ENCODE measurements around the gene PLEKHO1. TPM values are rescaled to one million over a fixed set of nuclear protein-coding genes. Genes with fewer than 3 reads are reported as not detected.

The PLEKHO1 gene
- polyA plus RNA-seq, 1 of the 3 experiments (the other 2 are of a cell fraction), result 33.5 TPM

DNA sequence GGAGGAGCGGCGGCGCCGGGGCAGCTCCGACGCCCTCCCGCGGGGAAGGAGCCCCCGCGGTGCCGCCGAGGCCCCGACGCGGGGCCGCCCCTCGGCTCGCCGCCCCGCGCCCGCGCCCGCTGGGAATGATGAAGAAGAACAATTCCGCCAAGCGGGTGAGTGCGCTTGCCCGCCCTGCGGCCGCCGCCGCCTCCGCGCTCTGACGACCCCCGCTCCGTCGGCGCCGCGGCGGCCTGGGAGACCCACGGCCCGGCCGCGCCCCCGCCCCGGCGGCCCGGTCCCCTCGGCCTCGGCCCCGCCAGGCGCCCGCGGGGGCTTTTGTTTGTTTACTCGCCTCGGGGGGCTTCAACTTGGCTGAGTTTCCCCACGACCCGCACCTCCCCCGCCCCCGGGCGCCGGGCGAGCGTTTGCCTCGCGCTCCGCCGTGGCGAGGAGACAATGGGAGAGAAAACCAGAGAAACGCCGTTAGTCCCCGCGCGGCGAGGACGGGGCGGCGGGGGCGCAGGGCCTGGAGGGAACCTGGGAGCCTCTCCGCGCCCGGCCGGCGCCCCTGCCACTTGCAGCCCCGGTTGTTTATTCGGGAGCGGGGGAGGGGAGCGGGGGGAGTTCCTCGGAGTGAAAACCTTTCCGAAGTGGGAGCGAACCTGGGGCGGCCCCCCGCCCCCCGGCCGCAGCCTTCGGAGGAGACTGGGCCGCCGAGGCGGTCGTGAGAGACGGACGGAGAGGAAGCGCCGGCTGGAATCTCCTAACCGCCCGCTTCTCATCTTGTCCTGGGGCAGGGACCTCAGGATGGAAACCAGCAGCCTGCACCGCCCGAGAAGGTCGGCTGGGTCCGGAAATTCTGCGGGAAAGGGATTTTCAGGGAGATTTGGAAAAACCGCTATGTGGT lies 661 bp downstream of the PLEKHO1 start:
- no peaks in the 10 kb centered on the region for H4K20me1 ChIP-seq (ENCODE audit: insufficient read depth)
- peak overlapping the region; percentile 50 to 87 for H3K27ac ChIP-seq (ENCODE audit: low read depth in 2 of 2, low read length in 1 of 2)
- H3K9ac ChIP-seq, result peak overlapping the region; percentile 91
- no peaks in the 10 kb centered on the region for H3K9me3 ChIP-seq
- H3K4me3 ChIP-seq (ENCODE audit: low read depth in 2 of 2, low read length in 1 of 2), result peak overlapping the region; percentile 86 to 89
- peaks cover 23% of the 10 kb centered on the region for H3F3A ChIP-seq (replicated peaks; ENCODE audit: insufficient read depth)
- peaks cover 62% of the 10 kb centered on the region for H3K79me2 ChIP-seq (ENCODE audit: insufficient read depth)
- DNase-seq, result peak; percentile 71
- POLR2A ChIA-PET, result interaction anchor here (1.0 to 1.2 kb wide), 3 partner anchors 10 to 264 kb away, joined by 3 to 4 read pairs (median 4); a partner anchor contains a TSS
- H3K36me3 ChIP-seq (replicated peaks in 1 of 2; ENCODE audit: control insufficient read depth in 1 of 2, insufficient read depth in 2 of 2, low read length in 1 of 2), result peaks cover 18 to 29% of the 10 kb centered on the region in 2 experiments
- TF ChIP-seq SIN3A (IDR thresholded peaks at IDR 0.05; ENCODE audit: borderline replicate concordance, low read depth, low read length) (peak; percentile 15; the same call in 1 of the 2 replicates), FOXM1 (IDR thresholded peaks at IDR 0.05; ENCODE audit: low read depth) (no peak), FOXJ3 (CRISPR knock-in tag; IDR thresholded peaks at IDR 0.05) (no peak), GABPA (IDR thresholded peaks at IDR 0.05; ENCODE audit: low read depth) (no peak), EP300 (IDR thresholded peaks at IDR 0.05; ENCODE audit: borderline replicate concordance in 1 of 2, low read depth in 1 of 2, low read length in 1 of 2) (no peak), MEF2A (IDR thresholded peaks at IDR 0.05; ENCODE audit: borderline replicate concordance, low read depth) (no peak), TAF1 (IDR thresholded peaks at IDR 0.05; ENCODE audit: borderline replicate concordance, low read depth, low read length) (no peak), NFIC (IDR thresholded peaks at IDR 0.05; ENCODE audit: borderline replicate concordance) (no peak), MXI1 (IDR thresholded peaks at IDR 0.05; ENCODE audit: low read depth, low read length) (no peak; the same call in none of the 2 replicates), ELF1 (IDR thresholded peaks at IDR 0.05) (no peak), TCF12 (IDR thresholded peaks at IDR 0.05) (no peak), CHD2 (IDR thresholded peaks at IDR 0.05; ENCODE audit: low read length, partially characterized antibody) (no peak)
- TF ChIP-seq, protein P1, sequence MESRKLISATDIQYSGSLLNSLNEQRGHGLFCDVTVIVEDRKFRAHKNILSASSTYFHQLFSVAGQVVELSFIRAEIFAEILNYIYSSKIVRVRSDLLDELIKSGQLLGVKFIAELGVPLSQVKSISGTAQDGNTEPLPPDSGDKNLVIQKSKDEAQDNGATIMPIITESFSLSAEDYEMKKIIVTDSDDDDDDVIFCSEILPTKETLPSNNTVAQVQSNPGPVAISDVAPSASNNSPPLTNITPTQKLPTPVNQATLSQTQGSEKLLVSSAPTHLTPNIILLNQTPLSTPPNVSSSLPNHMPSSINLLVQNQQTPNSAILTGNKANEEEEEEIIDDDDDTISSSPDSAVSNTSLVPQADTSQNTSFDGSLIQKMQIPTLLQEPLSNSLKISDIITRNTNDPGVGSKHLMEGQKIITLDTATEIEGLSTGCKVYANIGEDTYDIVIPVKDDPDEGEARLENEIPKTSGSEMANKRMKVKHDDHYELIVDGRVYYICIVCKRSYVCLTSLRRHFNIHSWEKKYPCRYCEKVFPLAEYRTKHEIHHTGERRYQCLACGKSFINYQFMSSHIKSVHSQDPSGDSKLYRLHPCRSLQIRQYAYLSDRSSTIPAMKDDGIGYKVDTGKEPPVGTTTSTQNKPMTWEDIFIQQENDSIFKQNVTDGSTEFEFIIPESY (IDR thresholded peaks at IDR 0.05; ENCODE audit: borderline replicate concordance, low read depth), result no peak
- TF ChIP-seq, protein P2, sequence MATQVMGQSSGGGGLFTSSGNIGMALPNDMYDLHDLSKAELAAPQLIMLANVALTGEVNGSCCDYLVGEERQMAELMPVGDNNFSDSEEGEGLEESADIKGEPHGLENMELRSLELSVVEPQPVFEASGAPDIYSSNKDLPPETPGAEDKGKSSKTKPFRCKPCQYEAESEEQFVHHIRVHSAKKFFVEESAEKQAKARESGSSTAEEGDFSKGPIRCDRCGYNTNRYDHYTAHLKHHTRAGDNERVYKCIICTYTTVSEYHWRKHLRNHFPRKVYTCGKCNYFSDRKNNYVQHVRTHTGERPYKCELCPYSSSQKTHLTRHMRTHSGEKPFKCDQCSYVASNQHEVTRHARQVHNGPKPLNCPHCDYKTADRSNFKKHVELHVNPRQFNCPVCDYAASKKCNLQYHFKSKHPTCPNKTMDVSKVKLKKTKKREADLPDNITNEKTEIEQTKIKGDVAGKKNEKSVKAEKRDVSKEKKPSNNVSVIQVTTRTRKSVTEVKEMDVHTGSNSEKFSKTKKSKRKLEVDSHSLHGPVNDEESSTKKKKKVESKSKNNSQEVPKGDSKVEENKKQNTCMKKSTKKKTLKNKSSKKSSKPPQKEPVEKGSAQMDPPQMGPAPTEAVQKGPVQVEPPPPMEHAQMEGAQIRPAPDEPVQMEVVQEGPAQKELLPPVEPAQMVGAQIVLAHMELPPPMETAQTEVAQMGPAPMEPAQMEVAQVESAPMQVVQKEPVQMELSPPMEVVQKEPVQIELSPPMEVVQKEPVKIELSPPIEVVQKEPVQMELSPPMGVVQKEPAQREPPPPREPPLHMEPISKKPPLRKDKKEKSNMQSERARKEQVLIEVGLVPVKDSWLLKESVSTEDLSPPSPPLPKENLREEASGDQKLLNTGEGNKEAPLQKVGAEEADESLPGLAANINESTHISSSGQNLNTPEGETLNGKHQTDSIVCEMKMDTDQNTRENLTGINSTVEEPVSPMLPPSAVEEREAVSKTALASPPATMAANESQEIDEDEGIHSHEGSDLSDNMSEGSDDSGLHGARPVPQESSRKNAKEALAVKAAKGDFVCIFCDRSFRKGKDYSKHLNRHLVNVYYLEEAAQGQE (IDR thresholded peaks at IDR 0.05; ENCODE audit: low read depth, low read length), result no peak
- TF ChIP-seq, protein P3, sequence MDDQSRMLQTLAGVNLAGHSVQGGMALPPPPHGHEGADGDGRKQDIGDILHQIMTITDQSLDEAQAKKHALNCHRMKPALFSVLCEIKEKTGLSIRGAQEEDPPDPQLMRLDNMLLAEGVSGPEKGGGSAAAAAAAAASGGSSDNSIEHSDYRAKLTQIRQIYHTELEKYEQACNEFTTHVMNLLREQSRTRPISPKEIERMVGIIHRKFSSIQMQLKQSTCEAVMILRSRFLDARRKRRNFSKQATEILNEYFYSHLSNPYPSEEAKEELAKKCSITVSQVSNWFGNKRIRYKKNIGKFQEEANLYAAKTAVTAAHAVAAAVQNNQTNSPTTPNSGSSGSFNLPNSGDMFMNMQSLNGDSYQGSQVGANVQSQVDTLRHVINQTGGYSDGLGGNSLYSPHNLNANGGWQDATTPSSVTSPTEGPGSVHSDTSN (IDR thresholded peaks at IDR 0.05), result 0 out of 2 replicates have a peak, but pooled peaks have one; percentile 15
- TF ChIP-seq, protein P4, sequence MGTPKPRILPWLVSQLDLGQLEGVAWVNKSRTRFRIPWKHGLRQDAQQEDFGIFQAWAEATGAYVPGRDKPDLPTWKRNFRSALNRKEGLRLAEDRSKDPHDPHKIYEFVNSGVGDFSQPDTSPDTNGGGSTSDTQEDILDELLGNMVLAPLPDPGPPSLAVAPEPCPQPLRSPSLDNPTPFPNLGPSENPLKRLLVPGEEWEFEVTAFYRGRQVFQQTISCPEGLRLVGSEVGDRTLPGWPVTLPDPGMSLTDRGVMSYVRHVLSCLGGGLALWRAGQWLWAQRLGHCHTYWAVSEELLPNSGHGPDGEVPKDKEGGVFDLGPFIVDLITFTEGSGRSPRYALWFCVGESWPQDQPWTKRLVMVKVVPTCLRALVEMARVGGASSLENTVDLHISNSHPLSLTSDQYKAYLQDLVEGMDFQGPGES (IDR thresholded peaks at IDR 0.05; ENCODE audit: low read depth, low read length), result no peak
- TF ChIP-seq, protein P5, sequence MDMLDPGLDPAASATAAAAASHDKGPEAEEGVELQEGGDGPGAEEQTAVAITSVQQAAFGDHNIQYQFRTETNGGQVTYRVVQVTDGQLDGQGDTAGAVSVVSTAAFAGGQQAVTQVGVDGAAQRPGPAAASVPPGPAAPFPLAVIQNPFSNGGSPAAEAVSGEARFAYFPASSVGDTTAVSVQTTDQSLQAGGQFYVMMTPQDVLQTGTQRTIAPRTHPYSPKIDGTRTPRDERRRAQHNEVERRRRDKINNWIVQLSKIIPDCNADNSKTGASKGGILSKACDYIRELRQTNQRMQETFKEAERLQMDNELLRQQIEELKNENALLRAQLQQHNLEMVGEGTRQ (IDR thresholded peaks at IDR 0.05; ENCODE audit: borderline replicate concordance, low read depth, low read length), result no peak
- H3K4me2 ChIP-seq, result peak overlapping the region; percentile 85
- H3K27me3 ChIP-seq (ENCODE audit: insufficient read depth), result no peaks in the 10 kb centered on the region
- no peaks in the 10 kb centered on the region for H3K9me2 ChIP-seq
- no peak overlapping the region for H2AFZ ChIP-seq (ENCODE audit: low read depth)
- CTCF ChIA-PET, result interaction anchor here (0.9 to 2.1 kb wide), 4 partner anchors 16 to 37 kb away, joined by 3 to 12 read pairs (median 7); no protein-coding TSS in a partner anchor
- WGBS (ENCODE audit: low lambda C conversion rate), result 15% methylated on average over 2 of the region's 114 CpGs
- peaks cover 18 to 28% of the 10 kb centered on the region in 2 experiments for H3K4me1 ChIP-seq (ENCODE audit: control insufficient read depth in 1 of 2, insufficient read depth in 2 of 2, low read depth in 1 of 2, low read length in 1 of 2)
